NCI-H524 treated with DMSO at 0.1 percent for 48 hours (cell line): ENCODE data around the gene CTCFL.

Source experiments
- DNase-seq: peaks from one replicate; lab custom pipeline; 2025; lab: John Stamatoyannopoulos, UW

Gene CTCFL, protein sequence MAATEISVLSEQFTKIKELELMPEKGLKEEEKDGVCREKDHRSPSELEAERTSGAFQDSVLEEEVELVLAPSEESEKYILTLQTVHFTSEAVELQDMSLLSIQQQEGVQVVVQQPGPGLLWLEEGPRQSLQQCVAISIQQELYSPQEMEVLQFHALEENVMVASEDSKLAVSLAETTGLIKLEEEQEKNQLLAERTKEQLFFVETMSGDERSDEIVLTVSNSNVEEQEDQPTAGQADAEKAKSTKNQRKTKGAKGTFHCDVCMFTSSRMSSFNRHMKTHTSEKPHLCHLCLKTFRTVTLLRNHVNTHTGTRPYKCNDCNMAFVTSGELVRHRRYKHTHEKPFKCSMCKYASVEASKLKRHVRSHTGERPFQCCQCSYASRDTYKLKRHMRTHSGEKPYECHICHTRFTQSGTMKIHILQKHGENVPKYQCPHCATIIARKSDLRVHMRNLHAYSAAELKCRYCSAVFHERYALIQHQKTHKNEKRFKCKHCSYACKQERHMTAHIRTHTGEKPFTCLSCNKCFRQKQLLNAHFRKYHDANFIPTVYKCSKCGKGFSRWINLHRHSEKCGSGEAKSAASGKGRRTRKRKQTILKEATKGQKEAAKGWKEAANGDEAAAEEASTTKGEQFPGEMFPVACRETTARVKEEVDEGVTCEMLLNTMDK

DNA sequence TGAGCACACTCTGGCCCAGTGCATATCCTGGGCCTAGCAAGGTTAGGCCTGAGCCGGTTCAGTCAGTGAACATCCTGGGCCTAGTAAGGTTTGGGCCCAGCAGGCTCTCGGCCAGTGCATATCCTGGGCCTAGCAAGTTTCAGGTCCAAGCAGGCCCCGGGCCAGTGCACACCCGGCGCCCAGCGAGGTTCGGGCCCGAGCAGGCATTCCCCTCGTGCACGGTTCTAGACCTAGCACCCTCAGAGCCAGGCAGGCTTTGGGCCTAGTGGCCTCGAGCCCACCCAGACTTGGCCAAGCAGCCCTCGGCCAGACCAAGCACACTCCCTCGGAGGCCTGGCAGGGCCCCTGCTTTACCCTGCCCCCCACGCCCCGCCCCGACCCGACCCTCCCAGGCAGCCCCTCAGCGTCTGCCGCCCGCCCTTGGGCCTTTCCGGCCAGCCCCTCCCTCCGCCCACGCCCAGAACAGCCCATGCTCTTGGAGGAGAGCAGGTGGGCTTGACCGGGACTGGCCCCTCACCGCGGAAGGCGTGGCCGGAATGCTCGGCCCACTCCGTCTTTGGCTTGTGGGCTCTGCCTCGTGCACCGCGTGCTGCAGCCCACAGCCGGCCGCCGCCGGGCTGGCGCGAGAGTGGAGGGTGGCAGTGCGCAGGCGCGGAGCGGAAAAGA is at the start of gene CTCFL:
TSS of gene CTCFL (minus strand) at position 630 of the 666 bp plus-strand sequence. CDS start 935 bp downstream, outside the sequence.
- DNase-seq, result no peak

DNA sequence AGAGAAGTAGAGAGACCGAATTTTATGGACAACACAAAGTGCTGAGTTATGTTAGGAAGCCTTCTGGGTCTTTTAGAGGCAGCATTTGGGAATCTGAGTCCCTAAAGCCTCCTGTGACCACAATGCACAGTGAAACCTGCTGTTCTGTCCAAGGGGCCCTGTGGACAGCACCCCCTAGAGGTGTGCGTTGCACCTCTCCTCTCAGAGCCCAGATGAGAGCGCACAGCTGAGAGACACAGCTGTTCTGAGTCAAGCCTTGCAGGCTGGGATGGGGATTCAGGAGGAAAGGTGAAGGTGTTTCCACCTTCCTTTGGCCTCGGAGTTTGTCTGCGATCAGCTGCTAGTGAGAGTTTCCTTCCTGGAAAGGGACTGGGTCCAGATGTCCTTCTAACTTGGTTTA is 49.0 kb upstream of the CTCFL start:
- no peak for DNase-seq

DNA sequence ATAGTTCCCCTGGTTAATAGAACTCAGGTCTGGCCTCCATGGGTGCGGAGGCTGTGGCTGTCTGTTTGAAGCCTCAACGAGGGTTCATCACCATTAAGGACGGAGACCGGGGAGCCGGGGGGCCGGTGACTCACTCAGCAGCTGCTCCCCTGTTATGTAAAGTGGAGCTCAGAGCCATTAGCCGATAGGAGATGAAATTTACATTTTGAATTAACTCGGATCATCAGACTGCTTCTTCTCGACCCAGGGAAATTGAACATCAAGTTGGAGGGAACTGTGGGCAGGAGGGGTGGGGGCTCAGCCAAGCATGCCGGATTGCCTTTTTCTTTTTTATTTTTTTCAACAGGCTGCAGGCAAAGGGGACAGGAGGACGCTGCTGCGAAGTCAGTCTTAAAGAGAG is 48.3 kb upstream of the CTCFL start:
- no peak for DNase-seq

DNA sequence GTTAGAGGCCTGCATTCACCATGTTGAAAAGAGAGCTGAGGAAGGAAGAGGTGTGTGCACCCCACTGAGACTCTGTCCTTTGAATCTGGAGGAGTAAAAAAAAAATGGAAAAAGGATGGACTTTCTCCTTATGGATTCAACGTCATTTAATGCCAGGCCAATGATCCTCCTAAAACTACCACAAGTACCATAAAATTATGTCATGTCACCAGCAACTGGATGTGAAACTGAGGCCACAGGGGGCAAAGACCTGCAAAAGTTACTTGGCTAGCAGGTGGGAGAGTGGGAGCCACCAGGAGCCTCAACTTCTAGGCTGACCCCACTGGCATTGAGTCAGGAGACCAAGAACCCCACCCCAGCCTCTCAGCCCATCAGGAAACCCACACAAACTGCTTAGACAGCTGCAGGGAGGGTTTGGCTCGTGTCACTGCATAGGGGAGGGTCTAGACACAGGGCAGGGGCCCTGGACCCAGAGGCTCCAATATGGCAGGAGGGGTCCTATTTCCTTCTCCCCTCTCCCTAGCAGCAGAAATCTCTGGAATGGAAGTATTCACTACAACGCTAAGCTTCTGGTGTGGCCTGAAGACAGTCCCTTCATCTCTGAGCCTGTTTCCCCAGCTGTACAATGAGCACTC is 47.0 kb upstream of the CTCFL start:
- no peak for DNase-seq

DNA sequence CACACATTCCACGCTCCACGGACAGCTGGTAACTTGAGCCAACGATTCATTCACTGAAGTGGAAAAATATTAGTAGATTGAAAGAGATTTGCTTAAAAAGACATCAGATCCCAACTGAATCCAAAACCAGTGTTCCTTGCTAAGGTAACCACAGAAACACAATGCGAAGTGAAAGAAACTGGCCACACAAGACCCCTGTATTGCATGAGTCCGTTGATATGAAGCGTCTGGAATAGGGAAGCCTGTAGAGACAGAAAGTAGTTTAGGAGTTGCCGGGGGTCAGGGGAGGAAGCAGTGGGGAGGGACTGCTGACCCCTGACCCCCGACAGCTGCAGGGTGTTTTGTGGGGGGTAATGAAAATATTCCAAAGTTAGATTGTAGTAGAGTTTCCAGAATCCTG is 46.0 kb upstream of the CTCFL start:
- DNase-seq, result no peak

DNA sequence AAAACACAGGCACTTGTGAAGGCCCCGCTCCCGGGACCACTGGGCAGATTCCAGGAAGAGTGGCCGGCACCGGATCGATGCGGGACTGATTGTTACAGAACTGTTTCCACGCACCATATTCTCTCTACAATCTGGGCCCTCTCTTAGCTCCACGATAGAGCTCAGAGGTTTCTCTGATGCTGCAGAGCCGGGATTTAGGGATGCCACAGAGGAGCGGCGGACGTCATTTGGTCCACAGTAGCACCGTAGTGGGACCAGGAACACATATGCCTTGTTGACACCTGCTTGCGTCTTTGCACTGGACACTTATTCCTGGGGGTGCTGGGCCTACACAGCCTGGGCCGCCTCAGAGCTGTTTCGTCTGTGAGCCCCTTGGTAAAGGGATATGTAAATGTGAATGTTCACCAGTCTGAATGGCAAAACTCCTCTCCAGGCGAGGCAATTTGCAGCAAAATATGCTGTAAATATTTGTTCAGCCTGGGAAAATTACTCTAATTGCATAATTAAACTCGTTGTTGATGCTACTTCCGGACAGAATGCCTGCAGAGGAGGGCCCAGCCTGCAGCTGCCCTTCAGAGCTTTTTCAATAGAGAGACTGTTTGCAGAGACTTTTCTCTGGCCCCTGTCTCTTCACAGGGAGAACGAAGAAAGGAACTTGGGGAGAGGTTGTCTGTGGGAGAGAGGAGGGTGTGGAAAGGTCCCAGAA is 45.4 kb upstream of the CTCFL start:
- no peak for DNase-seq

DNA sequence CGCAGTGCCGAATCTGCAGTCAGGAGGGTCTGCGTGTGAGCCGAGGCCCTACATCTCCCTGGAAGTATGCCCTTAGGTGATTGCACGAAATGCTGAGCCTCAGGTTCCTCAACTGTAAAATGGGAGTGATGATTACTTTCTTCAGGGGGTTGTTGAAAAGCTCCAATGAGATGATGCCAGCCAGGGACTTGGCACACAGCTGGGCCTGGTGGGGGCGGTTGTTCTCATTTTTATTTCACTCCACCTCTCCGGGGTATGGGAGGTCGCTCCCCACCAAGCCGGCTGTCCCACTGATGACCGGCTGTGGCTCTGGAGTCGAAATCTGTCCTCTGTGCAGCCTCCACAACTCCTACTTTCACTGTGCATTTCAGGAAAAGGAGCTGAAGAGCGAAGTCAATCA is 44.0 kb upstream of the CTCFL start:
- no peak for DNase-seq

DNA sequence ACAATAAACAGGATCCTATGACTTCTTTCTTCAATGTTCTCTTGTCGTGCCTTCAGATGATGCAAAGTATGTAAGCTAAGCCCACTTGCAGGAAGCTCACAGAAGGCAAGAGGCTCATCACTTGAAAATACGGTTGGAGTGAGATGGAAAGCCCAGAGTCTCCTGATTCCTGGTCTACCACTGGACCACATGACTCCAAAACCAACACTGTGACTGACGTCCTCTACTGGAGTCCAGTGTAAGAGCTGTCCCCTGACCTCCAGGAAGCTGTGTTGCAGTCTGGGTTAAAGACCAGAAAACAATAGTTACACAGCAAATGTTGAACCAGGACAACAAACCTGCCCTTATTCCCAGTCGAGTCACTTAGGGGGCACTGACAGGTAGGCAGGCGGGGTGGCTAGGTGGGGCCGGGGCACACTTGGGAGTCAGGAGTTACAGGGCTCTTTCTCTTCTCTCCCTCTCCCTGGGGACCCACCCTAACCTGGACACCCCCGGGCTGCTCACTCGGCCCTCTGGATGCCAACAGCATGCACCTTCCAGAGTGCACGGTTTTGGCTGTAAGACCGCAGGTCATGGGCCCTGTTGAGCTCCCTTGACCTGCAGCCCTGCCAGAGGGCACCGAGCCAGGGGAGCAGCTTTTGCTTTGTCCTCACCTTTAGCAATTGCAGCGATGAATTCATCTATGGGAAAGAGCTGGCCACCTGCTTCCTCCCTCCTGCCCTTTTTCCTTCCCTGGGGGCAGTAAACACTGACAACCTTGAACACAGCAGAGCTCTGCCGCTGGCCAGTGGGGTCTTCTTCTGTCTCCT is 43.4 kb upstream of the CTCFL start:
- no peak for DNase-seq

DNA sequence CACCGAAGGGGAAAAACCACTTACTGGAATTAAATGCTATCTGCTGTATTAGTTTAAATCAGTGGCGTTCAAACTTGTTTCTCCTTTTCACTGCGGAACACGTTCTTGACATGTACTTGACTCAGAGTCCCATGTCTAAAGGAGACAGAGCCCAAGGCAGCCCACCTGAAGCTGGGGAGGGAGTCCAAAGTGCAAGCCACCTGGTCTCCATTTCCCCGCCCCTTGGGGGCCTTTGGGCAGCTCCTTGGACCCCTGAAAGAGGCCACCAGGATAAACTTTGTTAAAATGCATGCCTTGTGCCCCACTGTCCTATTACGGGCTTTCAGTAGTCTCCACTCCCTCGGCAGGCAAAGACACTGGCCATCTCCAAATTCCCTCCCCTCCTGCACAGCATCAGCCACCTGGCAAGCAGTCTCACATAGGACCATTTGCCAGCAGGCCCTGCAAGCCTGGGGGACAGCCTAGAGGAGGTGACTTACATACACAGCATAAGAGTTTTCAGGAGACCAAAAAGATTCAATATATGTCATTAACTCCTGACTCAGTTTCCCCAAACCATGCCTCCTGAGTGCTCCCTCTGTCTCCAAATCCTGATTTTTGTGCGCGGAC is 42.6 kb upstream of the CTCFL start:
- no peak for DNase-seq

DNA sequence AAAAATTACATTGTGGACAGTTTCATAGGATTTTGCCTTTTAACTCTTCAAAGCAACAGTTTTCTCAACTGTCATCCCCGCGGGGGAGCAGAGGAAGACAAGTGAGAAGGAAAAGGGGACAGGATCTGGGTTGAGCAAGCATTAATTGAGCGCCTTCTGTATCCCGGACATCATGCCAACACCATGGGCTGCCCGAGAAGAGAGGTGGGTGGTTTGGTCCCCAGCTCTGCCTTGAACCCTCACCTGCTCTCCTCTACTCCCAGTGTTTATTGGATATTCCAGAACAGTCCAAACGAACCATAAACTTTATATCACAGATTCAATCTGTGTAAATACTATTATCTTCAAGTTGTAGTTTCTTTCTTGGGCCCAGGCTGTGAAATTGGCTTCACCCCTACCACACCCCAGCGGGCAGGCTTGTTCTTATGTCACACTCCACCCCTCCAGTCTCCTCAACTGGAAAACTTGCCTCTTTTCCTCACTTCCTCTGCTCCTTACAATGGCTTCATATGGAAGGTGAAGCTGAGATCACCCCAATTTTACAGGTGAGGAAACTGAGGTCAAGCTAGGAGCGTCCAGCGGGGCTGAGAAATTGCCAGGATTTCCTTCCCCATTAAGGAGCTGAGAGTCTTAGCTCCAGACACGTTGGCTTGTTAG is 42.0 kb upstream of the CTCFL start:
- DNase-seq, result no peak

DNA sequence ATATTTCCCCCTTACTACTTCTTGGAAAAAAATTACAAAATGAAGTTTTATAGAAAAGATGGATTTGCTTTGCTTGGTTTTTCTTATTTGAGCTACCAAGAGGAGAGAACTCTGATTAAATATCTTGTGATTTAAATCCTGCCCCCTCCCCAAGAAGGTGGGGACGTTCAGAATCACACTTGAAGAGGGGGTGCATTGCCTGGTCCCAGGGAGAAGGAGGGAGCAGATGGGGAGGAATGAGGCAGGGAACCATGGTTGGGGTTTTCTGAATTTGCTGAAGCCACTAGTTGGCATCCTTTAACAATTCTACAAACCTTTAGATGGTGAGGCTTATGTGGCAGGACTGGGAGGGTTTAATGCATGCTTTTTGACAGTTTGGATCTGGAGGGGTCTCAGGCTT is 41.5 kb upstream of the CTCFL start:
- no peak for DNase-seq

DNA sequence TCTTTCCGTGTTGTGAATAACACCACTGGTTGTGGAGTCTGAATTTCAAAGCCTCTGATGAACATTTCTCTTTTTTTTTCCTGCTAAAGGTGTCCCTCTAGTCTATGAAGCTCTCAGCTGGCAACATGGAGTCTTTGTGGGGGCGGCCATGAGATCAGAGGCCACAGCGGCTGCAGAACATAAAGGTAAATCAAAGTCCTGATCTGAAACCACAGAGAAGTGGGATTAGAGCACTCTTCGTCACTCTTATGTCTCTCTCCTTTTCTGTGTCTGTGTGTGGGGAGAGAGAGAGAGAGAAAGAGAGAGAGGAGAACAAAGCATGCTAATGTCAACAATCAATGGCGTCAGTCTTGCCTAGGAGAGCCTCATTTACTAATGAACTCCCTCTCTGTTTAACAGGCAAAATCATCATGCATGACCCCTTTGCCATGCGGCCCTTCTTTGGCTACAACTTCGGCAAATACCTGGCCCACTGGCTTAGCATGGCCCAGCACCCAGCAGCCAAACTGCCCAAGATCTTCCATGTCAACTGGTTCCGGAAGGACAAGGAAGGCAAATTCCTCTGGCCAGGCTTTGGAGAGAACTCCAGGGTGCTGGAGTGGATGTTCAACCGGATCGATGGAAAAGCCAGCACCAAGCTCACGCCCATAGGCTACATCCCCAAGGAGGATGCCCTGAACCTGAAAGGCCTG is 40.2 kb upstream of the CTCFL start:
- no peak for DNase-seq

DNA sequence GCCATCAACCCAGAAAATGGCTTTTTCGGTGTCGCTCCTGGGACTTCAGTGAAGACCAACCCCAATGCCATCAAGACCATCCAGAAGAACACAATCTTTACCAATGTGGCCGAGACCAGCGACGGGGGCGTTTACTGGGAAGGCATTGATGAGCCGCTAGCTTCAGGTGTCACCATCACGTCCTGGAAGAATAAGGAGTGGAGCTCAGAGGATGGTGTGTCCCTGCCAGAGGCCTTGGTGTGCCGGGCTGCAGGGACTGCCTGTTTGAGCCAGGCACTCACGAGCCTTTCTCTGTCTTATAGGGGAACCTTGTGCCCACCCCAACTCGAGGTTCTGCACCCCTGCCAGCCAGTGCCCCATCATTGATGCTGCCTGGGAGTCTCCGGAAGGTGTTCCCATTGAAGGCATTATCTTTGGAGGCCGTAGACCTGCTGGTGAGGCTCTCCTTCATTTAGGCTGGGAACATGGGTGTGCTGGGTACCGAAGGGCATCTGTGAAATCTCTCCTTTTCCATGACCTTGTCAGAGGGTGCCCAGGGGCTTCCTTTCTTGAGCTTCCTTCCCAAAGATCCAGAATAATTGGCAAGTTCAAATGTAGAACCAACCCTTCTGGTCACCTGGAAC is 39.4 kb upstream of the CTCFL start:
- DNase-seq, result no peak

DNA sequence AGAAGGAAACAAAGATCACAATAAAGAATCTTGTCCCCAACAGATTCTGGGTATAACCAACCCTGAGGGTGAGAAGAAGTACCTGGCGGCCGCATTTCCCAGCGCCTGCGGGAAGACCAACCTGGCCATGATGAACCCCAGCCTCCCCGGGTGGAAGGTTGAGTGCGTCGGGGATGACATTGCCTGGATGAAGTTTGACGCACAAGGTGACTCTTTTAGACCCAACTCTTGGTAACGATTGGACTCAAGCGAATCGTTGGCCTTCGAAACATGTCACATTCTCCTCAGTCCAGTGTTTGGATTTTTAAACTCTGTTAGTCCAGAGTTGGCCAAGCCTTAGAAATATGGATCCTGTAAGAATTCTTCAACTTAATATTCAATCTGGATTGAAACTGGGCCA is 38.6 kb upstream of the CTCFL start:
- no peak for DNase-seq

DNA sequence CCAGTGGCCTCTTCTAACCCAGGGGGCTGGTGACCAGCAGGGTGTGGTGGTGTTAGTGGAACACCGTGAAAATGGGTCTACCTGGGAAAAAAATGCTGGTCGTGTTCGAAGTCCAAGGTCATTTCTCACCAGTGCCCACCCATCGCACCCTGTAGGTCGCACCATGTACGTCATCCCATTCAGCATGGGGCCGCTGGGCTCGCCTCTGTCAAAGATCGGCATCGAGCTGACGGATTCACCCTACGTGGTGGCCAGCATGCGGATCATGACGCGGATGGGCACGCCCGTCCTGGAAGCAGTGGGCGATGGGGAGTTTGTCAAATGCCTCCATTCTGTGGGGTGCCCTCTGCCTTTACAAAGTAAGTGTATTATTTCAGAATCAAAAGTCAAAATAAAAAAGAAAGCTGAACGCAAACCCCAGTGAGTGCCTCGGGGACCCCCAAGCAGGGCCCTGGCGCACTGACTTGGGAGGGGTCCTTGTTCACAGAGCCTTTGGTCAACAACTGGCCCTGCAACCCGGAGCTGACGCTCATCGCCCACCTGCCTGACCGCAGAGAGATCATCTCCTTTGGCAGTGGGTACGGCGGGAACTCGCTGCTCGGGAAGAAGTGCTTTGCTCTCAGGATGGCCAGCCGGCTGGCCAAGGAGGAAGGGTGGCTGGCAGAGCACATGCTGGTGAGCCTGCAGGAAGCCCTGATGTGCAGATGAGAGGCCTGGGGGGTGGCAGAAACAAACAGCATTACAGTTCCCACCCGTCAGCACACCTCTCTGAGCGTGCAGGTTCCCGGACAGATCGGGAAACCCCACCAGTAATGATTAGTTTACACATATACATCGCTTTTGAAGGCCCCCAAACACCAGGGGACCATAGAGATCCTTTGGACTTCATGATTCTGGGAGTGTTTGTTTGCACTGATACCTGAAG is 37.9 kb upstream of the CTCFL start:
- DNase-seq, result no peak

DNA sequence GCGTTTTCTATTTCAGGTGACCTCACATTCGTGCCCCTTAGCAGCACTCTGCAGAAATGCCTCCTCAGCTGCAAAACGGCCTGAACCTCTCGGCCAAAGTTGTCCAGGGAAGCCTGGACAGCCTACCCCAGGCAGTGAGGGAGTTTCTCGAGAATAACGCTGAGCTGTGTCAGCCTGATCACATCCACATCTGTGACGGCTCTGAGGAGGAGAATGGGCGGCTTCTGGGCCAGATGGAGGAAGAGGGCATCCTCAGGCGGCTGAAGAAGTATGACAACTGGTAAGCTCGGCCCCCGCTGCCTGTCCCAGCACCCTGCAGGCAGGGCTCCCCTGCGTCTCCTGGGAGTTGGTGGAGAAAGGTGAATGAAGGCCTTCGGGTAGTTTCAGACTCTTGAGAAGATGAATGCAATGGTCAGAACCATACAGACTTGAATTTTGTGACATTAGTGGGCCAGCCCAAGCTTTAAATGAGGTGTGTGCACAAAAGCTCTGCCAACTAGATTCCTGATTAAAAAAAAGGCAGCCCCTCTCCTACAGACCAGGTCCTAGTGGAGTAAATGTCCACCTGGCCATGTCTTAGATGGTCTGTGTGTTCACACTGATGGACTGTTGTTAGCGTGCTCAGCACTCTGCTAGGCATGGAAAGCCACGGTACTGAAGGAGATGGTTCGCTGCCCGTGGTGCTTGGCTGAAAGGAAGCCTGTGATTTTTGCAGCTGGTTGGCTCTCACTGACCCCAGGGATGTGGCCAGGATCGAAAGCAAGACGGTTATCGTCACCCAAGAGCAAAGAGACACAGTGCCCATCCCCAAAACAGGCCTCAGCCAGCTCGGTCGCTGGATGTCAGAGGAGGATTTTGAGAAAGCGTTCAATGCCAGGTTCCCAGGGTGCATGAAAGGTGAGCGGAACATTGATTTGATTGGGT is 36.7 kb upstream of the CTCFL start:
- no peak for DNase-seq
